Transverse colon (tissue), 4 donors: ENCODE data around the gene LDLRAD4. TPM values are rescaled to one million over a fixed set of nuclear protein-coding genes. Genes with fewer than 3 reads are reported as not detected.

ENCODE experiments used
- DNase-seq: peaks from one replicate; pipeline ENCODE4 v3.0.0-alpha.2; 2019
- H3K27ac ChIP-seq, 4 donors: fragments of 200-600 bp; sonication (generic); 2 replicates each; pipeline ENCODE4 v1.5.1; 2016 to 2018; ENCODE audit warnings: inconsistent platforms in 4 of 4
- H3K27me3 ChIP-seq: fragments of 200-600 bp; sonication (generic); 2 replicates; pipeline ENCODE4 v1.5.1; 2017; ENCODE audit warnings: inconsistent platforms
- H3K36me3 ChIP-seq, 4 donors: fragments of 200-600 bp; sonication (generic); 2 replicates each; pipeline ENCODE4 v1.5.1; 2017 to 2019; ENCODE audit warnings: inconsistent platforms in 4 of 4
- H3K4me1 ChIP-seq, 4 donors: fragments of 200-600 bp; sonication (generic); 2 replicates each; pipeline ENCODE4 v1.5.1; 2017 to 2020; ENCODE audit warnings: inconsistent platforms in 4 of 4
- H3K4me3 ChIP-seq, 4 donors: fragments of 200-600 bp; sonication (generic); 1 replicate in 1 of 4; 2 replicates in 3 of 4; pipeline versions ENCODE4 v1.5.1 to v1.6.1; 2017 to 2019; ENCODE audit warnings: inconsistent platforms in 4 of 4
- H3K9me3 ChIP-seq, 2 donors: fragments of 200-600 bp; sonication (generic); 2 replicates each; pipeline ENCODE4 v1.5.1; 2017 to 2019; ENCODE audit warnings: inconsistent platforms in 2 of 2
- CTCF ChIP-seq, 5 experiments: fragments of 200-600 bp in 3 of 5; fragments of 450-650 bp in 2 of 5; sonication (generic) in 3 of 5; IDR thresholded peaks; 1 replicate in 2 of 5; 2 replicates in 3 of 5; pipeline ENCODE4 v1.5.1; 2016 to 2017; ENCODE audit warnings: antibody characterized with exemption in 5 of 5, inconsistent platforms in 3 of 5, mild to moderate bottlenecking in 2 of 5, moderate library complexity in 1 of 5
- EP300 ChIP-seq: sonication (generic); formaldehyde crosslinking; IDR thresholded peaks from one replicate; pipeline ENCODE4 v1.6.1; 2017; ENCODE audit warnings: antibody characterized with exemption, low read depth
- POLR2A ChIP-seq: fragments of 450-650 bp; IDR thresholded peaks from one replicate; pipeline ENCODE4 v1.6.1; 2016; ENCODE audit warnings: antibody characterized with exemption, mild to moderate bottlenecking, moderate library complexity
- POLR2AphosphoS5 ChIP-seq, 3 donors: sonication (generic); formaldehyde crosslinking; IDR thresholded peaks; one replicate each; pipeline ENCODE4 v1.6.1; 2016; ENCODE audit warnings: antibody characterized with exemption in 3 of 3
- WGBS, 2 donors: methylation state at CpG; one replicate each; pipeline ENCODE4 v1.1.5; 2018; ENCODE audit warnings: low coverage in 1 of 2; 5-methylcytosine and 5-hydroxymethylcytosine counted together
- in situ Hi-C, 4 donors: fragments of 200-750 bp; cut with MboI; loops; one replicate each; pipeline versions ENCODE4 v1.15.0 to v1.15.1; 2017; ENCODE audit warnings: low sequenced_read_pairs in 3 of 4, low pct_ligation_motif_present in 1 of 4, low pct_unique_long_range_greater_than_20kb in 1 of 4
- intact Hi-C: fragments of 100-400 bp; cut with DNase I; formaldehyde crosslinking; loops from one replicate; pipeline ENCODE4 v1.15.1; 2023; ENCODE audit warnings: low total_unique reads
- total RNA-seq, 4 donors: library from RNA; depleted of rRNA; stranded (reverse); fragments of >200 nt; gene quantifications; one replicate each; pipeline ENCODE4 v1.1.0, GENCODE V29; 2016

Gene LDLRAD4
- total RNA-seq, 4 donors from 2014 or later = 34.8 to 277 (median 60.6) TPM

DNA sequence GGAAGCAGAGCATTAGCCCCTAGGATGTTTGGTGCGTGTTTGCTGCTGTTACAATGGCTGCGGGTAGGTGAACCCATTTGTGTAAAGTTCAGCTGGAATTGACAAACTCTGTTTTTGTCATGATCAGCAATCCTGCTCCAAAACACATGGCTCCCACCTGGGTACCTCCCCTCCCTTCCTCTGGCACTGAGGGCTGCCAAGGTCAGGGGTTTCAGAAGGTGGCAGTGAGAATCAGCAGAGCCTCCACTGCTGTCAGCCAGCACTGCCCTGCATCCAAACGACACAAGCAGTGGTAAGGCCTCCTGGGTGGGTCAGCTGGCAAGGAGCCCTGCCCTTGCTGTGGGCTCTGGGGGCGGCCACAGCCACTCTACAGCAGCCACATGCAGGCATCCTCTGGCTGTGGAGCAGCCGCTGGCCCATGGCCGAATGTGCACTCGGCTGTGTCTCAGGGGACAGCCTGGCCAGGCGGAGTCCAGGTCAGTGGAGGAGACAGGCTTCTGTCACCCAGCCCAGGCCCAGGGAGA lies 32.8 kb upstream of the LDLRAD4 start:
- Histone ChIP-seq H3K27ac (no peak overlapping the region), H3K9me3 (no peaks in the 10 kb centered on the region), H3K36me3 (no peaks in the 10 kb centered on the region), H3K27me3 (no peaks in the 10 kb centered on the region), H3K4me3 (no peak overlapping the region), H3K4me1 (peaks cover 0 to 7% (median 2%) of the 10 kb centered on the region in 4 donors)
- in situ Hi-C loops (no loop called here), intact Hi-C loops (no loop called here)
- no peak for DNase-seq
- 80% methylated on average over 6 of the region's 8 CpGs; no CpG with 5 or more reads in 1 of the 2 donors for WGBS, 2 donors
- TF ChIP-seq EP300 (no peak), POLR2A (no peak), CTCF (IDR thresholded peaks at IDR 0.05) (no peak), POLR2AphosphoS5 (IDR thresholded peaks at IDR 0.05) (no peak)

GRCh38 chr18:13186687-13187086 lies 31.9 kb upstream of the LDLRAD4 start:
- TF ChIP-seq POLR2AphosphoS5 (IDR thresholded peaks at IDR 0.05) (no peak), POLR2A (no peak), CTCF (IDR thresholded peaks at IDR 0.05) (no peak)
- Histone ChIP-seq H3K4me1 (peaks cover 0 to 7% (median 0%) of the 10 kb centered on the region in 4 donors), H3K36me3 (no peaks in the 10 kb centered on the region), H3K27me3 (no peaks in the 10 kb centered on the region), H3K4me3 (no peak overlapping the region), H3K9me3 (no peaks in the 10 kb centered on the region), H3K27ac (no peak overlapping the region)
- in situ Hi-C loops = no loop called here
- WGBS, 2 donors = 40 to 66% methylated on average over 1 to 6 of the region's 6 CpGs
- intact Hi-C loops = no loop called here
- DNase-seq = no peak

- 84 to 87% methylated on average over 3 to 4 of the region's 4 CpGs for WGBS, 2 donors
- TF ChIP-seq EP300 (no peak), CTCF (IDR thresholded peaks at IDR 0.05) (no peak), POLR2AphosphoS5 (IDR thresholded peaks at IDR 0.05) (no peak)
- intact Hi-C loops = no loop called here
These were observed 31.1 kb upstream of the LDLRAD4 start for GRCh38 chr18:13187498-13187897.

GRCh38 chr18:13191031-13191430 lies 27.5 kb upstream of the LDLRAD4 start:
- in situ Hi-C loops = no loop called here
- Histone ChIP-seq H3K4me1 (no peaks in the 10 kb centered on the region), H3K27me3 (no peaks in the 10 kb centered on the region), H3K27ac (no peak overlapping the region), H3K36me3 (no peaks in the 10 kb centered on the region), H3K4me3 (no peak overlapping the region), H3K9me3 (no peaks in the 10 kb centered on the region)
- intact Hi-C loops = no loop called here
- WGBS, 2 donors = 80 to 96% methylated on average over 1 to 3 of the region's 3 CpGs
- TF ChIP-seq POLR2A (no peak), POLR2AphosphoS5 (IDR thresholded peaks at IDR 0.05) (no peak), CTCF (IDR thresholded peaks at IDR 0.05) (no peak), EP300 (no peak)
- no peak for DNase-seq

More at GRCh38 chr18:13187498-13187897, 31.1 kb upstream of the LDLRAD4 start:
- in situ Hi-C loops = no loop called here
- H3K27me3 ChIP-seq = no peaks in the 10 kb centered on the region
- H3K9me3 ChIP-seq = no peaks in the 10 kb centered on the region
- DNase-seq = no peak
- no peak overlapping the region for H3K27ac ChIP-seq
- no peak overlapping the region for H3K4me3 ChIP-seq
- H3K4me1 ChIP-seq = no peaks in the 10 kb centered on the region
- H3K36me3 ChIP-seq = no peaks in the 10 kb centered on the region
